Measurements from ENCODE around the gene C5orf52. TPM values are rescaled to one million over a fixed set of nuclear protein-coding genes. Genes with fewer than 3 reads are reported as not detected.

The C5orf52 gene
- total RNA-seq, 1 experiment from 2014 or later: not detected

- H3K4me2 ChIP-seq (ENCODE audit: insufficient read depth, insufficient read length, low read length): no peak overlapping the region
- H3K9me3 ChIP-seq (ENCODE audit: control insufficient read depth, low read depth, low read length): no peaks in the 10 kb centered on the region
- H4K20me1 ChIP-seq (ENCODE audit: control insufficient read depth, insufficient read depth, insufficient read length): no peaks in the 10 kb centered on the region
- H3K23ac ChIP-seq (ENCODE audit: insufficient read length, low read depth, low read length): no peak overlapping the region
- no peak overlapping the region for H2BK20ac ChIP-seq (ENCODE audit: low read depth, low read length, poor library complexity, severe bottlenecking)
- no peak overlapping the region for H3K18ac ChIP-seq (ENCODE audit: insufficient read length, low read depth, low read length)
- no peak overlapping the region for H2BK120ac ChIP-seq (ENCODE audit: low read depth, low read length, poor library complexity, severe bottlenecking)
- H3K4me1 ChIP-seq (ENCODE audit: insufficient read depth, low read length): no peaks in the 10 kb centered on the region
- H4K5ac ChIP-seq (ENCODE audit: insufficient read length, low read depth, low read length): no peak overlapping the region
- no peak for DNase-seq
- H3K79me1 ChIP-seq (ENCODE audit: insufficient read depth, low read depth, low read length, poor library complexity, severe bottlenecking): no peaks in the 10 kb centered on the region
- H3K79me2 ChIP-seq (ENCODE audit: insufficient read depth, low read length): no peaks in the 10 kb centered on the region
- H3K4ac ChIP-seq (ENCODE audit: low read depth, low read length): no peak overlapping the region
- TF ChIP-seq CTCF (conservative IDR thresholded peaks at IDR 0.05): no peak
- peaks cover 14% of the 10 kb centered on the region; the same call in 1 of the 2 replicates for H3K27me3 ChIP-seq (ENCODE audit: insufficient read depth, low read length)
- H3K9ac ChIP-seq (ENCODE audit: extremely low read depth, insufficient read length, low read length): no peak overlapping the region
- Mint-ChIP-seq H3K27me3 (ENCODE audit: low read depth) (peaks cover 44% of the 10 kb centered on the region), H3K4me3 (no peak overlapping the region), H3K27ac (no peak overlapping the region; a peak in 1 of 7 replicates), H3K36me3 (ENCODE audit: insufficient read depth in 1 of 3, low read depth in 3 of 3) (peaks cover 2 to 9% (median 4%) of the 10 kb centered on the region in 3 experiments; a peak in 5 of 7 replicates), H3K4me1 (peaks cover 0 to 14% of the 10 kb centered on the region in 2 experiments; a peak in 2 of 4 replicates), H3K9me3 (peaks cover 9% of the 10 kb centered on the region in 2 experiments)
- H2BK5ac ChIP-seq (ENCODE audit: insufficient read length, low read length): no peak overlapping the region
- no peak overlapping the region for H2BK12ac ChIP-seq (ENCODE audit: insufficient read length, low read depth, low read length)
- H2AK5ac ChIP-seq (ENCODE audit: insufficient read length, low read length): no peak overlapping the region
- no peak overlapping the region for H4K91ac ChIP-seq (ENCODE audit: insufficient read length, low read depth, low read length)
- H3K14ac ChIP-seq (ENCODE audit: insufficient read depth, low read length): no peak overlapping the region
- H3K56ac ChIP-seq (ENCODE audit: insufficient read length, low read depth, low read length): no peak overlapping the region
- H3K23me2 ChIP-seq (ENCODE audit: insufficient read length, low read depth, low read length, poor library complexity, severe bottlenecking): peaks cover 11% of the 10 kb centered on the region
- H2AFZ ChIP-seq (ENCODE audit: low read length): no peak overlapping the region
- H2BK15ac ChIP-seq (ENCODE audit: low read depth, low read length): no peak overlapping the region
- no peak overlapping the region for H3T11ph ChIP-seq (ENCODE audit: low read length)
- WGBS (ENCODE audit: extremely low coverage, insufficient read length, low lambda C conversion rate): no CpG with 5 or more reads among the region's 6 CpGs
- no peak overlapping the region for H3K27ac ChIP-seq (ENCODE audit: insufficient read length, low read depth, low read length)
- H4K8ac ChIP-seq (replicated peaks; ENCODE audit: insufficient read length, low read depth, low read length): no peak overlapping the region
Observed at GRCh38 chr5:157669701-157670097, 1.6 kb upstream of the C5orf52 start.

All from H9 (cell line).